GM18858 (cell line): ENCODE data around the gene GMPR.

ENCODE experiments used
- ATAC-seq: cut with Tn5 transposase; IDR thresholded peaks from one replicate; pipeline ENCODE4 v1.9.1; 2021; ENCODE audit not compliant: unreplicated experiment

GMPR gene

GRCh38 chr6:16296061-16296670 lies 57.8 kb downstream of the GMPR start:
- ATAC-seq, result no peak

GRCh38 chr6:16299861-16300260 lies 61.5 kb downstream of the GMPR start:
- no peak for ATAC-seq

- peak; percentile 49 for ATAC-seq
Measured at GRCh38 chr6:16301511-16301910, 63.1 kb downstream of the GMPR start.

GRCh38 chr6:16302721-16303552 lies 64.5 kb downstream of the GMPR start:
- no peak for ATAC-seq

GRCh38 chr6:16305246-16305725 lies 66.9 kb downstream of the GMPR start:
- ATAC-seq, result peak; percentile 70

GRCh38 chr6:16305788-16306187 lies 67.4 kb downstream of the GMPR start:
- ATAC-seq, result peak; percentile 9

- no peak for ATAC-seq
Measured at GRCh38 chr6:16306334-16306733, 67.9 kb downstream of the GMPR start.

- no peak for ATAC-seq
Measured at GRCh38 chr6:16311763-16312162, 73.4 kb downstream of the GMPR start.

GRCh38 chr6:16313732-16314131 lies 75.3 kb downstream of the GMPR start:
- no peak for ATAC-seq

- no peak for ATAC-seq
Measured at GRCh38 chr6:16314296-16314695, 75.9 kb downstream of the GMPR start.

GRCh38 chr6:16316741-16317251 lies 78.4 kb downstream of the GMPR start:
- ATAC-seq, result no peak

- no peak for ATAC-seq
Measured at GRCh38 chr6:16318538-16318937, 80.2 kb downstream of the GMPR start.

GRCh38 chr6:16318953-16319720 lies 80.8 kb downstream of the GMPR start:
- ATAC-seq, result no peak

- ATAC-seq, result peak; percentile 46
Measured at GRCh38 chr6:16319813-16320532, 81.6 kb downstream of the GMPR start.

GRCh38 chr6:16320533-16321340 lies 82.3 kb downstream of the GMPR start:
- ATAC-seq, result no peak

GRCh38 chr6:16321341-16321710 lies 82.9 kb downstream of the GMPR start:
- ATAC-seq, result no peak

GRCh38 chr6:16321826-16322225 lies 83.4 kb downstream of the GMPR start:
- ATAC-seq, result no peak

GRCh38 chr6:16322666-16323312 lies 84.4 kb downstream of the GMPR start:
- ATAC-seq, result peak; percentile 78

GRCh38 chr6:16324184-16324583 lies 85.8 kb downstream of the GMPR start:
- no peak for ATAC-seq
